Cardiac muscle cell (in vitro differentiated cells and primary cell): ENCODE measurements around the gene TASP1. TPM values are rescaled to one million over a fixed set of nuclear protein-coding genes. Genes with fewer than 3 reads are reported as not detected.

ENCODE experiments used
- DNase-seq, 2 donors: peaks; one replicate each; pipeline versions ENCODE4 v3.0.0 to v3.0.0-alpha.2; 2010 to 2017; ENCODE audit warnings: low read depth in 1 of 2, low spot score in 1 of 2
- H3K27ac ChIP-seq: fragments of 200-600 bp; sonication (generic); 2 replicates; pipeline ENCODE4 v1.5.1; 2016
- H3K27me3 ChIP-seq: fragments of 200-600 bp; sonication (generic); 2 replicates; pipeline ENCODE4 v1.6.0; 2016; ENCODE audit warnings: control low read depth
- H3K36me3 ChIP-seq: fragments of 200-600 bp; sonication (generic); 2 replicates; pipeline ENCODE4 v1.5.1; 2016; ENCODE audit warnings: control low read depth
- H3K4me1 ChIP-seq: fragments of 200-600 bp; sonication (generic); 2 replicates; pipeline ENCODE4 v1.8.1; 2017; ENCODE audit warnings: low read depth, mild to moderate bottlenecking, mixed run types
- H3K4me3 ChIP-seq: fragments of 200-600 bp; sonication (generic); 2 replicates; pipeline ENCODE4 v1.5.1; 2016; ENCODE audit warnings: mild to moderate bottlenecking
- H3K9me3 ChIP-seq: fragments of 200-600 bp; sonication (generic); 2 replicates; pipeline ENCODE4 v1.5.1; 2017; ENCODE audit warnings: low read depth, mild to moderate bottlenecking, control low read depth
- CTCF ChIP-seq: IDR thresholded peaks from 2 replicates; pipeline ENCODE4 v1.5.1; 2012; ENCODE audit warnings: low read depth, mild to moderate bottlenecking, low read length
- polyA plus RNA-seq: library from polyadenylated mRNA; unstranded; fragments of >200 nt; fragmentation: Nextera tagmentation; extraction: Ambion mirVana; gene quantifications from 2 replicates; pipeline ENCODE4 v1.2.1, GENCODE V29; 2016
- total RNA-seq: library from RNA; depleted of rRNA; stranded (reverse); fragments of >200 nt; gene quantifications from 2 replicates; pipeline ENCODE4 v1.2.3, GENCODE V29; 2016

The TASP1 gene
- total and polyA plus RNA-seq, 2 experiments from 2014 or later: 9.3 to 12.6 TPM

DNA sequence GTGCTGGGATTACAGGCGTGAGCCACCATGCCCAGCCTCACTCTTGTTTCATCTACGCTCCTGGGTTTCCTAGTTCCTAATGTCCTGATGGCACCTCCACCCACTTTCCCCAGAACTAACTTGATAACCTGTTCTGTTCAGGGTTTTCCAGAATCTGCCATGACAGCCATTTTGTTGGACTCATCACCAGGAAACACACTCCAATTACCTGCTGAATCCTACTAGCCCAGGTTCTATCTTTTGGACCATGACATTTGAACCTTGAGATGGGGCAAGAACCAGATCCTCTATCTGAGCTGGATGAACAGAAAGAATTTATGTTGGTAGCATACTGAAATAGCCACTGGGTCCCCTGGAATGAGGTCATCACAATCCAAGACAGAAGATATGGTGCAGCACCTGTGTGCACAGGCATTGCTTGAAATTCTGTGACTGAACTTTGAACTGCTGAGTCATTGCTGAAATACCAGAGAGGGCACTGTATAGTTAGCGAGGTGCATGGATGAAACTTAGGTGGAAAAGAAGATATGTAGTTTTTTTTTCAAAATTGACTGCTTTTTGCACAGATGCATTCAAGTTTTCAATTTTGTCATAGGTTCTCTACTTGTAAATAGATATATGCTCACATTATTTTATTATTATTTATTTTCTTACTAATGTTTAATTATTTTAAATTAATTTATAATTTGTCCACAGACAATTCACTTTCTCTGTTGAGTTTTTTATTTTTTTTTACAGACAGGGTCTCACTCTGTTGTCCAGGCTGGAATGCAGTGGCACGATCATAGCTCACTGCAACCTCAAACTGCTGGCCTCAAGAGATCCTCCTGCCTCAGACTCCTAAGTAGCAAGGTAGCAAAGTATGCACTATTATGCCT lies 42.8 kb upstream of the TASP1 start:
- no peak for TF ChIP-seq CTCF

GRCh38 chr20:13678944-13679343 lies 40.2 kb upstream of the TASP1 start:
- no peak for DNase-seq
- H3K4me3 ChIP-seq: no peak overlapping the region
- no peaks in the 10 kb centered on the region for H3K27me3 ChIP-seq
- no peaks in the 10 kb centered on the region for H3K4me1 ChIP-seq
- H3K36me3 ChIP-seq: no peaks in the 10 kb centered on the region
- TF ChIP-seq CTCF: no peak
- H3K27ac ChIP-seq: no peak overlapping the region
- no peaks in the 10 kb centered on the region for H3K9me3 ChIP-seq

More for the DNA sequence above, 42.8 kb upstream of the TASP1 start:
- H3K27me3 ChIP-seq: no peaks in the 10 kb centered on the region
- H3K27ac ChIP-seq: no peak overlapping the region
- H3K4me3 ChIP-seq: no peak overlapping the region
- no peaks in the 10 kb centered on the region for H3K36me3 ChIP-seq
- H3K9me3 ChIP-seq: no peaks in the 10 kb centered on the region
- no peaks in the 10 kb centered on the region for H3K4me1 ChIP-seq
- DNase-seq: no peak

GRCh38 chr20:13677241-13677640 lies 38.5 kb upstream of the TASP1 start:
- H3K36me3 ChIP-seq: no peaks in the 10 kb centered on the region
- H3K9me3 ChIP-seq: no peaks in the 10 kb centered on the region
- no peak overlapping the region for H3K4me3 ChIP-seq
- no peak overlapping the region for H3K27ac ChIP-seq
- no peak for DNase-seq
- H3K4me1 ChIP-seq: no peaks in the 10 kb centered on the region
- TF ChIP-seq CTCF: no peak
- no peaks in the 10 kb centered on the region for H3K27me3 ChIP-seq

DNA sequence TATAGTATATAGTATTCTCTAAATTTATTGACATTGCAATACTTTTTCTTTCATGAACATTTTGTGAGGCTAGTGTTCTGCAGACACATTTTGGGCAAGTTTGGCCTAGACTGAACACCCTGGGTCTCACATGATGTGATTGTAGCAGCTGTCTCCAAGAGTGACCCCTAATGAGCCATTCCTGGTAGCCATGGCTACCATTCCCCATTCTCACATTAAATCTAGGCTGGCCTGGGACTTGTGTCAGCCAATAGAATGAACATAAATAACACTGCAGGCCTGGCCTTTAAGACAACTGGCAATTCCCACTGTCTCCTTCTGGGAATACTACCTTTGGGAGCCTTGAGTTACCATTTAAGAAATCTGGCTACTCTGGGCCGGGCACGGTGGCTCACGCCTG lies 38.0 kb upstream of the TASP1 start:
- TF ChIP-seq CTCF: no peak
- no peak overlapping the region for H3K4me3 ChIP-seq
- no peaks in the 10 kb centered on the region for H3K4me1 ChIP-seq
- DNase-seq: no peak
- H3K27me3 ChIP-seq: no peaks in the 10 kb centered on the region
- H3K36me3 ChIP-seq: no peaks in the 10 kb centered on the region
- no peak overlapping the region for H3K27ac ChIP-seq
- H3K9me3 ChIP-seq: no peaks in the 10 kb centered on the region

- Histone ChIP-seq H3K4me1 (no peaks in the 10 kb centered on the region), H3K4me3 (no peak overlapping the region), H3K9me3 (no peaks in the 10 kb centered on the region), H3K27ac (no peak overlapping the region), H3K36me3 (no peaks in the 10 kb centered on the region), H3K27me3 (no peaks in the 10 kb centered on the region)
- TF ChIP-seq CTCF: no peak
- DNase-seq: no peak
These were observed 34.0 kb upstream of the TASP1 start for GRCh38 chr20:13672690-13673089.
